T-helper 1 cell treated with Interleukin-12 subunit alpha and Interleukin-12 subunit beta and Interleukin-4 antibody, amounts not matched to agents 30 μg/mL and 1 μg/mL, for 36 hours (primary cell): ENCODE data around the gene ZBTB22.
"Not testable (repeated sequence)": the region's sequence is repeated elsewhere in the genome, so short reads cannot be mapped to it uniquely, and the experiment has no call there.

Source experiments
- H3K27ac Mint-ChIP-seq: one replicate; pipeline ENCODE4 v1.8.0; 2021; ENCODE audit warnings: mild to moderate bottlenecking, mixed read lengths
- H3K27me3 Mint-ChIP-seq: one replicate; pipeline ENCODE4 v1.8.0; 2021; ENCODE audit warnings: low read depth, mixed read lengths
- H3K36me3 Mint-ChIP-seq: one replicate; pipeline ENCODE4 v1.8.0; 2021; ENCODE audit warnings: low read depth, mixed read lengths
- H3K4me1 Mint-ChIP-seq: one replicate; pipeline ENCODE4 v1.8.0; 2021; ENCODE audit warnings: low read depth, mixed read lengths
- H3K4me3 Mint-ChIP-seq: one replicate; pipeline ENCODE4 v1.8.0; 2021; ENCODE audit warnings: mild to moderate bottlenecking, moderate library complexity, mixed read lengths
- H3K9me3 Mint-ChIP-seq: one replicate; pipeline ENCODE4 v1.8.0; 2021; ENCODE audit warnings: mixed read lengths

Gene ZBTB22

GRCh38 chr6:33286946-33287914, 30.3 kb downstream of the ZBTB22 start:
- no peaks in the 10 kb centered on the region for H3K27me3 Mint-ChIP-seq
- no peaks in the 10 kb centered on the region for H3K9me3 Mint-ChIP-seq
- H3K36me3 Mint-ChIP-seq, result peaks cover 33% of the 10 kb centered on the region
- peak overlapping the region; percentile 34 for H3K27ac Mint-ChIP-seq
- H3K4me3 Mint-ChIP-seq, result peak overlapping the region; percentile 99
- H3K4me1 Mint-ChIP-seq, result peaks cover 32% of the 10 kb centered on the region

- H3K27me3 Mint-ChIP-seq, H3K9me3 Mint-ChIP-seq, H3K4me3 Mint-ChIP-seq, H3K27ac Mint-ChIP-seq: not testable (repeated sequence)
- peaks cover 34% of the 10 kb centered on the region for H3K36me3 Mint-ChIP-seq
- H3K4me1 Mint-ChIP-seq, result peaks cover 27% of the 10 kb centered on the region
Observed at GRCh38 chr6:33285214-33285613, 32.3 kb downstream of the ZBTB22 start.

GRCh38 chr6:33280539-33280938, 37.0 kb downstream of the ZBTB22 start:
- H3K4me3 Mint-ChIP-seq, result no peak overlapping the region
- no peaks in the 10 kb centered on the region for H3K9me3 Mint-ChIP-seq
- H3K4me1 Mint-ChIP-seq, result peaks cover 21% of the 10 kb centered on the region
- no peaks in the 10 kb centered on the region for H3K27me3 Mint-ChIP-seq
- peaks cover 32% of the 10 kb centered on the region for H3K36me3 Mint-ChIP-seq
- no peak overlapping the region for H3K27ac Mint-ChIP-seq

GRCh38 chr6:33279971-33280511, 37.5 kb downstream of the ZBTB22 start:
- Mint-ChIP-seq H3K4me3 (no peak overlapping the region), H3K36me3 (peaks cover 37% of the 10 kb centered on the region), H3K27me3 (no peaks in the 10 kb centered on the region), H3K9me3 (no peaks in the 10 kb centered on the region), H3K27ac (no peak overlapping the region), H3K4me1 (peaks cover 25% of the 10 kb centered on the region)

- H3K4me3 Mint-ChIP-seq, result peak overlapping the region; percentile 40
- no peak overlapping the region for H3K27ac Mint-ChIP-seq
- no peaks in the 10 kb centered on the region for H3K9me3 Mint-ChIP-seq
- H3K27me3 Mint-ChIP-seq, result no peaks in the 10 kb centered on the region
- H3K36me3 Mint-ChIP-seq, result peaks cover 45% of the 10 kb centered on the region
- H3K4me1 Mint-ChIP-seq, result peaks cover 32% of the 10 kb centered on the region
Observed at GRCh38 chr6:33279257-33279695, 38.3 kb downstream of the ZBTB22 start.

GRCh38 chr6:33278810-33279209, 38.7 kb downstream of the ZBTB22 start:
- H3K27me3 Mint-ChIP-seq, result no peaks in the 10 kb centered on the region
- no peak overlapping the region for H3K4me3 Mint-ChIP-seq
- H3K27ac Mint-ChIP-seq, result no peak overlapping the region
- H3K4me1 Mint-ChIP-seq, result peaks cover 34% of the 10 kb centered on the region
- H3K36me3 Mint-ChIP-seq, result peaks cover 46% of the 10 kb centered on the region
- H3K9me3 Mint-ChIP-seq, result no peaks in the 10 kb centered on the region

GRCh38 chr6:33278392-33278741, 39.2 kb downstream of the ZBTB22 start:
- H3K27ac Mint-ChIP-seq, result no peak overlapping the region
- H3K27me3 Mint-ChIP-seq, result no peaks in the 10 kb centered on the region
- no peak overlapping the region for H3K4me3 Mint-ChIP-seq
- H3K36me3 Mint-ChIP-seq, result peaks cover 46% of the 10 kb centered on the region
- H3K9me3 Mint-ChIP-seq, result no peaks in the 10 kb centered on the region
- H3K4me1 Mint-ChIP-seq, result peaks cover 38% of the 10 kb centered on the region

GRCh38 chr6:33277663-33278391, 39.7 kb downstream of the ZBTB22 start:
- no peaks in the 10 kb centered on the region for H3K9me3 Mint-ChIP-seq
- H3K36me3 Mint-ChIP-seq, result peaks cover 50% of the 10 kb centered on the region
- no peaks in the 10 kb centered on the region for H3K27me3 Mint-ChIP-seq
- H3K27ac Mint-ChIP-seq, result peak overlapping the region; percentile 96
- H3K4me1 Mint-ChIP-seq, result peaks cover 40% of the 10 kb centered on the region
- peak overlapping the region; percentile 92 for H3K4me3 Mint-ChIP-seq

- H3K27me3 Mint-ChIP-seq, result no peaks in the 10 kb centered on the region
- peak within 1 kb of the TSS; percentile 96 for H3K27ac Mint-ChIP-seq
- peaks cover 44% of the 10 kb centered on the region for H3K4me1 Mint-ChIP-seq
- H3K9me3 Mint-ChIP-seq, result no peaks in the 10 kb centered on the region
- H3K4me3 Mint-ChIP-seq, result peak within 1 kb of the TSS; percentile 92
- H3K36me3 Mint-ChIP-seq, result peaks cover 56% of the 10 kb centered on the region
Observed at GRCh38 chr6:33276864-33277662, 40.5 kb downstream of the ZBTB22 start, which contains the start of gene B3GALT4. B3GALT4 (plus strand) TSS chr6:33277123; CDS start chr6:33277420, 297 bp downstream.

GRCh38 chr6:33276581-33276863, 41.0 kb downstream of the ZBTB22 start:
- H3K9me3 Mint-ChIP-seq, result no peaks in the 10 kb centered on the region
- H3K27me3 Mint-ChIP-seq, result no peaks in the 10 kb centered on the region
- peaks cover 58% of the 10 kb centered on the region for H3K36me3 Mint-ChIP-seq
- H3K4me1 Mint-ChIP-seq, result peaks cover 44% of the 10 kb centered on the region
- peak overlapping the region; percentile 87 for H3K27ac Mint-ChIP-seq
- peak overlapping the region; percentile 83 for H3K4me3 Mint-ChIP-seq

GRCh38 chr6:33275795-33276580, 41.6 kb downstream of the ZBTB22 start:
- Mint-ChIP-seq H3K36me3 (peaks cover 58% of the 10 kb centered on the region), H3K4me1 (peaks cover 43% of the 10 kb centered on the region)
- H3K27me3 Mint-ChIP-seq, result not testable (repeated sequence)

GRCh38 chr6:33273924-33274902, 43.3 kb downstream of the ZBTB22 start:
- H3K27ac Mint-ChIP-seq, result peak overlapping the region; percentile 47
- no peaks in the 10 kb centered on the region for H3K27me3 Mint-ChIP-seq
- H3K9me3 Mint-ChIP-seq, result no peaks in the 10 kb centered on the region
- peaks cover 52% of the 10 kb centered on the region for H3K4me1 Mint-ChIP-seq
- H3K36me3 Mint-ChIP-seq, result peaks cover 57% of the 10 kb centered on the region
- peak overlapping the region; percentile 96 for H3K4me3 Mint-ChIP-seq

More at GRCh38 chr6:33275795-33276580, 41.6 kb downstream of the ZBTB22 start:
- Mint-ChIP-seq H3K4me3 (peak overlapping the region; percentile 83), H3K27ac (peak overlapping the region; percentile 87)
- H3K9me3 Mint-ChIP-seq, result not testable (repeated sequence)
